GM23338 (cell line): ENCODE results near the gene COL1A2.

Experiments used
- CREB1 ChIP-seq: fragments of 250-450 bp; sonication (Bioruptor Pico); IDR thresholded peaks from 2 replicates; pipeline ENCODE4 v1.5.0; 2020; ENCODE audit warnings: low read depth, mild to moderate bottlenecking, moderate library complexity
- CTCF ChIP-seq, 2 experiments: fragments of 200-600 bp in 1 of 2; sonication (generic) in 1 of 2; conservative IDR thresholded peaks; 2 replicates each; pipeline versions ENCODE4 v1.5.1 to v1.6.1; 2016 to 2017; ENCODE audit warnings: antibody characterized with exemption in 2 of 2, low read depth in 2 of 2, mild to moderate bottlenecking in 2 of 2, moderate library complexity in 1 of 2
- ETS1 ChIP-seq: IDR thresholded peaks from 2 replicates; pipeline ENCODE4 v1.6.1; 2016; ENCODE audit warnings: antibody characterized with exemption
- EZH2 ChIP-seq: fragments of 200-600 bp; sonication (generic); IDR thresholded peaks from one replicate; pipeline ENCODE4 v1.8.0; 2017; ENCODE audit warnings: antibody characterized with exemption, mild to moderate bottlenecking, low read depth; ENCODE audit not compliant: unreplicated experiment
- EZH2phosphoT487 ChIP-seq: fragments of 200-600 bp; sonication (generic); IDR thresholded peaks from one replicate; pipeline ENCODE4 v1.8.1; 2018; ENCODE audit warnings: antibody characterized with exemption; ENCODE audit not compliant: unreplicated experiment
- JUNB ChIP-seq: IDR thresholded peaks from one replicate; pipeline ENCODE4 v1.6.1; 2016; ENCODE audit warnings: antibody characterized with exemption; ENCODE audit not compliant: unreplicated experiment
- NANOG ChIP-seq: IDR thresholded peaks from 2 replicates; pipeline ENCODE4 v1.6.1; 2016; ENCODE audit warnings: antibody characterized with exemption, borderline replicate concordance
- POLR2AphosphoS5 ChIP-seq: IDR thresholded peaks from 2 replicates; pipeline ENCODE4 v1.6.1; 2016; ENCODE audit warnings: antibody characterized with exemption, low read depth
- REST ChIP-seq: IDR thresholded peaks from one replicate; pipeline ENCODE4 v1.6.1; 2018; ENCODE audit warnings: antibody characterized with exemption; ENCODE audit not compliant: unreplicated experiment
- ZNF114 ChIP-seq: fragments of 250-450 bp; sonication (Bioruptor Pico); IDR thresholded peaks from 2 replicates; pipeline ENCODE4 v1.5.0; 2020; ENCODE audit warnings: mild to moderate bottlenecking, moderate library complexity
- ZNF462 ChIP-seq: fragments of 250-450 bp; sonication (Bioruptor Pico); IDR thresholded peaks from 2 replicates; pipeline ENCODE4 v1.5.0; 2020; ENCODE audit warnings: mild to moderate bottlenecking, moderate library complexity

GRCh38 chr7:94401428-94401814 is 6.7 kb downstream of the COL1A2 start:
- TF ChIP-seq POLR2AphosphoS5: no peak
- TF ChIP-seq EZH2: no peak
- no peak for TF ChIP-seq CTCF (conservative IDR thresholded peaks at IDR 0.05; ENCODE audit: low read depth in 2 of 2)
- TF ChIP-seq REST: no peak
- TF ChIP-seq ETS1: no peak
- no peak for TF ChIP-seq CREB1 (CRISPR knock-in tag)
- no peak for TF ChIP-seq EZH2phosphoT487
- no peak for TF ChIP-seq JUNB
- TF ChIP-seq NANOG: no peak
- TF ChIP-seq ZNF462 (CRISPR knock-in tag): no peak
- TF ChIP-seq ZNF114 (CRISPR knock-in tag): no peak
